ENCODE results near the gene OR5M3. TPM values are rescaled to one million over a fixed set of nuclear protein-coding genes. Genes with fewer than 3 reads are reported as not detected.

OR5M3 gene
- total RNA-seq, result not detected in 2 replicates

GRCh38 chr11:56473252-56473651 is at the start of gene OR5M3:
Gene OR5M3 (minus strand): TSS chr11:56473352. CDS start chr11:56470497, 2,855 bp downstream.

GRCh38 chr11:56491270-56491669 is 18.1 kb upstream of the OR5M3 start, which contains the start of gene OR5M8:
Gene OR5M8 (minus strand): TSS chr11:56491370. CDS start chr11:56491370, 0 bp downstream.

Other genes with a start within 250 kb of the OR5M3 start
- gene OR5T2, start 239.1 kb downstream of the OR5M3 start, total RNA-seq, result not detected in 2 replicates
- not detected in 2 replicates for gene OR5T3, start 221.1 kb downstream of the OR5M3 start, total RNA-seq
- not detected in 2 replicates for gene OR5T1, start 199.2 kb downstream of the OR5M3 start, total RNA-seq
- 0.14 TPM in 1 of 2 replicates, not detected in the other for gene OR8H1, start 181.1 kb downstream of the OR5M3 start, total RNA-seq
- gene OR8K3, start 158.2 kb downstream of the OR5M3 start, total RNA-seq, result not detected in 2 replicates
- gene OR8K1, start 127.3 kb downstream of the OR5M3 start, total RNA-seq, result not detected in 2 replicates
- not detected in 2 replicates for gene OR8J1, start 119.1 kb downstream of the OR5M3 start, total RNA-seq
- gene OR8U1, start 97.7 kb downstream of the OR5M3 start, total RNA-seq, result not detected in 2 replicates
- gene OR5AL1, start 60.7 kb downstream of the OR5M3 start, total RNA-seq, result not detected in 2 replicates
- not detected in 2 replicates for gene OR5M8, start 18.0 kb upstream of the OR5M3 start, total RNA-seq
- not detected in 2 replicates for gene OR5M11, start 69.9 kb upstream of the OR5M3 start, total RNA-seq
- gene OR5M10, start 104.4 kb upstream of the OR5M3 start, total RNA-seq, result not detected in 2 replicates
- gene OR5M1, start 141.5 kb upstream of the OR5M3 start, total RNA-seq, result not detected in 2 replicates
- not detected in 2 replicates for gene OR5AP2, start 169.1 kb upstream of the OR5M3 start, total RNA-seq
- not detected in 2 replicates for gene OR5AR1, start 190.3 kb upstream of the OR5M3 start, total RNA-seq
- not detected in 2 replicates for gene OR9G1, start 225.7 kb upstream of the OR5M3 start, total RNA-seq

Data from smooth muscle cell of bladder (primary cell).